Measurements from ENCODE around the gene KRT4.

DNA sequence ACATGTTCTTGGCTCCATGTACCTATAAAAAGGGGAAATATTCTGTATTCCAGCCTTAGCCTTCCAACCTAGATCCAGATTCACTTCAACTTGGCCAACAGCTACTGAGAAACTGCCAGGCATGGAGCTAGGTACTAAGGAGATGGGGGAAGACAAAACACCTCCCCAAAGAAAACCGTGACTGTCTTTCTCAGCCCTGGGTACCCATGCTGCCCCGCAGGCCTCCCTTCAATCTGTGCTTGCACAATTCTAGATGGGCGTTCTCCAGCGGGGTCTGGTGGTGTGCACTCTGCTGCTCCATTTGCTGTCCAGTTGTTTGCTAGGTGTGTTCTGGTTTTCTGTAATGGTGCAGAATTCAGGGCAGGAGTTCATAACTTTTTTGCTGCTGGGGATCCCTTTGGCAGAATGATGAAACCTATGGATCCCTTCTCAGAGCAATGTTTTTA is 817 bp upstream of the KRT4 start:
- TF ChIP-seq, protein P1, sequence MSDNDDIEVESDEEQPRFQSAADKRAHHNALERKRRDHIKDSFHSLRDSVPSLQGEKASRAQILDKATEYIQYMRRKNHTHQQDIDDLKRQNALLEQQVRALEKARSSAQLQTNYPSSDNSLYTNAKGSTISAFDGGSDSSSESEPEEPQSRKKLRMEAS (IDR thresholded peaks at IDR 0.05): no peak
- TF ChIP-seq CHD4 (IDR thresholded peaks at IDR 0.05; ENCODE audit: borderline replicate concordance): no peak
- TF ChIP-seq CTCF (IDR thresholded peaks at IDR 0.05): no peak
- TF ChIP-seq, protein P2, sequence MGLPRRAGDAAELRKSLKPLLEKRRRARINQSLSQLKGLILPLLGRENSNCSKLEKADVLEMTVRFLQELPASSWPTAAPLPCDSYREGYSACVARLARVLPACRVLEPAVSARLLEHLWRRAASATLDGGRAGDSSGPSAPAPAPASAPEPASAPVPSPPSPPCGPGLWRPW (IDR thresholded peaks at IDR 0.05): no peak
- TF ChIP-seq POLR2A (IDR thresholded peaks at IDR 0.05; ENCODE audit: low read length): no peak
- TF ChIP-seq, protein P3, sequence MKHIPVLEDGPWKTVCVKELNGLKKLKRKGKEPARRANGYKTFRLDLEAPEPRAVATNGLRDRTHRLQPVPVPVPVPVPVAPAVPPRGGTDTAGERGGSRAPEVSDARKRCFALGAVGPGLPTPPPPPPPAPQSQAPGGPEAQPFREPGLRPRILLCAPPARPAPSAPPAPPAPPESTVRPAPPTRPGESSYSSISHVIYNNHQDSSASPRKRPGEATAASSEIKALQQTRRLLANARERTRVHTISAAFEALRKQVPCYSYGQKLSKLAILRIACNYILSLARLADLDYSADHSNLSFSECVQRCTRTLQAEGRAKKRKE (CRISPR knock-in tag; IDR thresholded peaks at IDR 0.05; ENCODE audit: low read depth): no peak
- no peak for TF ChIP-seq EHF (CRISPR knock-in tag; IDR thresholded peaks at IDR 0.05)
- no peak for TF ChIP-seq RAD21 (conservative IDR thresholded peaks at IDR 0.05 in 1 of 2, IDR thresholded peaks at IDR 0.05 in 1 of 2)
- no peak for TF ChIP-seq CBX2 (IDR thresholded peaks at IDR 0.05; ENCODE audit: borderline replicate concordance, low read depth)
- TF ChIP-seq ZNF302 (CRISPR knock-in tag; IDR thresholded peaks at IDR 0.05): no peak
- TF ChIP-seq FOSL2 (IDR thresholded peaks at IDR 0.05): no peak
- TF ChIP-seq FOSL2 (CRISPR knock-in tag; IDR thresholded peaks at IDR 0.05): no peak

Measured in A549 (cell line).